Cardiac muscle cell (in vitro differentiated cells and primary cell): Measurements from ENCODE around the gene IYD. TPM values are rescaled to one million over a fixed set of nuclear protein-coding genes. Genes with fewer than 3 reads are reported as not detected.
A peak's percentile ranks its signal among the peaks of the same experiment; 100 is the strongest.

ENCODE experiments used
- DNase-seq, 2 donors: peaks; one replicate each; pipeline versions ENCODE4 v3.0.0 to v3.0.0-alpha.2; 2010 to 2017; ENCODE audit warnings: low read depth in 1 of 2, low spot score in 1 of 2
- H3K27ac ChIP-seq: fragments of 200-600 bp; sonication (generic); 2 replicates; pipeline ENCODE4 v1.5.1; 2016
- H3K27me3 ChIP-seq: fragments of 200-600 bp; sonication (generic); 2 replicates; pipeline ENCODE4 v1.6.0; 2016; ENCODE audit warnings: control low read depth
- H3K36me3 ChIP-seq: fragments of 200-600 bp; sonication (generic); 2 replicates; pipeline ENCODE4 v1.5.1; 2016; ENCODE audit warnings: control low read depth
- H3K4me1 ChIP-seq: fragments of 200-600 bp; sonication (generic); 2 replicates; pipeline ENCODE4 v1.8.1; 2017; ENCODE audit warnings: low read depth, mild to moderate bottlenecking, mixed run types
- H3K4me3 ChIP-seq: fragments of 200-600 bp; sonication (generic); 2 replicates; pipeline ENCODE4 v1.5.1; 2016; ENCODE audit warnings: mild to moderate bottlenecking
- H3K9me3 ChIP-seq: fragments of 200-600 bp; sonication (generic); 2 replicates; pipeline ENCODE4 v1.5.1; 2017; ENCODE audit warnings: low read depth, mild to moderate bottlenecking, control low read depth
- polyA plus RNA-seq: library from polyadenylated mRNA; unstranded; fragments of >200 nt; fragmentation: Nextera tagmentation; extraction: Ambion mirVana; gene quantifications from 2 replicates; pipeline ENCODE4 v1.2.1, GENCODE V29; 2016
- total RNA-seq: library from RNA; depleted of rRNA; stranded (reverse); fragments of >200 nt; gene quantifications from 2 replicates; pipeline ENCODE4 v1.2.3, GENCODE V29; 2016
- TF ChIP-seq, protein P1 (sequence below): IDR thresholded peaks from 2 replicates; pipeline ENCODE4 v1.5.1; 2012; ENCODE audit warnings: low read depth, mild to moderate bottlenecking, low read length

IYD gene
- total and polyA plus RNA-seq, 2 experiments from 2014 or later = not detected

DNA sequence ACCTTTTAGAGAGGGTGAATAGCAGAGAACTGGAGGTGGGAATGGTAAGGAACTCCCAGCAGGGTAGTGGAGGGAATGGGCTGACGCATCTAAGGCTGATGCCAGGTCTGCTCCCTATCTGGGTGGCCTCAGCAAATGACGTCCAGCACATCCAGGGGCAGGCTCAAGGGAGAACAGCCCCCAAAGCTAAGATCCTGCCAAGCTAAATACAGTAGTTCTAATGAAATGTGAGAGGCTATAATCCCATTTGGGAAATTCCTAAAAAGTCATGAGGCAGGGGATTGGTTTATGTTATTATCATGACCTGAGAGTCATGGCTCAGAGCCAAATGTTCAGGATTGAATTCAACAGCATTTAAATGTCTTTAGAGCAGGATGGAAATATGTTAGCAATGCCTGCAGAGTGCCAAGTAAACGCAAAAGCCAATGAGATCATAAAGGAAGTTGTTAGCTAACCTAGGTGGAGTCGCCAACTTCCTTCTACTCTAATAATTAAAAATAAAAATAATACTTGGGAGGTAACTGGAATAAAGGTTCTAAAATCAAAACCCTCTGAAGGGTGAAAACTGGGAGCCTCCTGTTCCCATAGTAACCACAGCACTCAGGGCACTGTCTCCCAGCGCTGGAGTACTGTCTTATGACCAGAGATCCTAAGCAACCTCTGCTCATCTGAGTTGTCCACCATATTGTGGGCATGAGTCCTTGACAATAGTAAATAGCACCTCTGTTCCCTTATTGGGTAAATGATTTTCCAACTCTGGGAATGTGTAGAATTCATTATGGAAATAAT lies 34.8 kb downstream of the IYD start:
- Histone ChIP-seq H3K4me1 (no peaks in the 10 kb centered on the region), H3K27ac (no peak overlapping the region), H3K36me3 (no peaks in the 10 kb centered on the region), H3K9me3 (no peaks in the 10 kb centered on the region), H3K4me3 (no peak overlapping the region), H3K27me3 (peaks cover 13% of the 10 kb centered on the region)
- peak in 1 of 2 donors; percentile 98 for DNase-seq
- TF ChIP-seq, protein P1, sequence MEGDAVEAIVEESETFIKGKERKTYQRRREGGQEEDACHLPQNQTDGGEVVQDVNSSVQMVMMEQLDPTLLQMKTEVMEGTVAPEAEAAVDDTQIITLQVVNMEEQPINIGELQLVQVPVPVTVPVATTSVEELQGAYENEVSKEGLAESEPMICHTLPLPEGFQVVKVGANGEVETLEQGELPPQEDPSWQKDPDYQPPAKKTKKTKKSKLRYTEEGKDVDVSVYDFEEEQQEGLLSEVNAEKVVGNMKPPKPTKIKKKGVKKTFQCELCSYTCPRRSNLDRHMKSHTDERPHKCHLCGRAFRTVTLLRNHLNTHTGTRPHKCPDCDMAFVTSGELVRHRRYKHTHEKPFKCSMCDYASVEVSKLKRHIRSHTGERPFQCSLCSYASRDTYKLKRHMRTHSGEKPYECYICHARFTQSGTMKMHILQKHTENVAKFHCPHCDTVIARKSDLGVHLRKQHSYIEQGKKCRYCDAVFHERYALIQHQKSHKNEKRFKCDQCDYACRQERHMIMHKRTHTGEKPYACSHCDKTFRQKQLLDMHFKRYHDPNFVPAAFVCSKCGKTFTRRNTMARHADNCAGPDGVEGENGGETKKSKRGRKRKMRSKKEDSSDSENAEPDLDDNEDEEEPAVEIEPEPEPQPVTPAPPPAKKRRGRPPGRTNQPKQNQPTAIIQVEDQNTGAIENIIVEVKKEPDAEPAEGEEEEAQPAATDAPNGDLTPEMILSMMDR = no peak

DNA sequence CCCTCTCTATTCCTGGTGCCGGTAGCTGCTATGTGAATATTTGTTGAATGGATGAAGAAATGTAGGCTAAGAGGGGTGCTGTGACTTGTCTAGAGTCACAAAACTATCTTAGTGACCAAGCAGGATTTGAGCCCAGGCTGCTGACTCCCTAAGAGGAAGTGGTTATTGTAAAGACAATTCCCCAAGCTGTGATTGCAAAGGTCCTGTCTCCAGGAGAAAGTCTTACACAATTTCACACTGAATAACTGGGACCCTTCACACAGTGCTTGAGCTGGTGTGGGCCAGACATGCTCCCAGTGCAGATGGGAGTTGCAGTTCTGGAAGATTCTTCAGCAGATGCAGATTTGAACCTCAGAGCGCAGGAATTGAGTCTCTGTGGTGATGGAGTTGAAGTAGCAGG lies 38.1 kb downstream of the IYD start:
- TF ChIP-seq, protein P1 = no peak
- Histone ChIP-seq H3K27ac (no peak overlapping the region), H3K4me1 (peaks cover 11% of the 10 kb centered on the region), H3K36me3 (no peaks in the 10 kb centered on the region), H3K27me3 (peaks cover 28% of the 10 kb centered on the region), H3K4me3 (no peak overlapping the region), H3K9me3 (no peaks in the 10 kb centered on the region)
- DNase-seq = peak in 1 of 2 donors; percentile 57

DNA sequence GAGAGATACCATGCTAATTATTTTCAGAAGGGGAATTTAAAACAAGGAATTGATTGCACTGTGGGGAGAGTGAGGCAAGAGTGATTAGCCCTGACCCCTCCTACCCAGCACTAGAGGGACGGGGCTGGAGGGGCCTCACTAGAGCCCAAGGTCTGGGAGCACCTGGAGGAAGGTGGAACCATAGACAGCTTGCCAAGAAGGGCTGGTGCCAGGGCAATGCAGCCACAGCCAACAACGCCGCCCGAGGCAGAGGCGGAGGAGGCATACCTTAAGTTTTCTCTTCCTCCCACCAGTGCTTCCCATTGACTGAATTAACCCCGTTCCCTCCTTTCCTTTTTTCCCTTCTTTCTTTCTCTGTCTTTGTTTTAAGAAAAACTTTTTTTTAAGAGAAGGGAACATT lies 40.0 kb downstream of the IYD start:
- no peak overlapping the region for H3K27ac ChIP-seq
- no peaks in the 10 kb centered on the region for H3K9me3 ChIP-seq
- H3K4me1 ChIP-seq = peaks cover 11% of the 10 kb centered on the region
- peaks cover 39% of the 10 kb centered on the region for H3K27me3 ChIP-seq
- TF ChIP-seq, protein P1 = no peak
- no peak for DNase-seq
- no peak overlapping the region for H3K4me3 ChIP-seq
- no peaks in the 10 kb centered on the region for H3K36me3 ChIP-seq

DNA sequence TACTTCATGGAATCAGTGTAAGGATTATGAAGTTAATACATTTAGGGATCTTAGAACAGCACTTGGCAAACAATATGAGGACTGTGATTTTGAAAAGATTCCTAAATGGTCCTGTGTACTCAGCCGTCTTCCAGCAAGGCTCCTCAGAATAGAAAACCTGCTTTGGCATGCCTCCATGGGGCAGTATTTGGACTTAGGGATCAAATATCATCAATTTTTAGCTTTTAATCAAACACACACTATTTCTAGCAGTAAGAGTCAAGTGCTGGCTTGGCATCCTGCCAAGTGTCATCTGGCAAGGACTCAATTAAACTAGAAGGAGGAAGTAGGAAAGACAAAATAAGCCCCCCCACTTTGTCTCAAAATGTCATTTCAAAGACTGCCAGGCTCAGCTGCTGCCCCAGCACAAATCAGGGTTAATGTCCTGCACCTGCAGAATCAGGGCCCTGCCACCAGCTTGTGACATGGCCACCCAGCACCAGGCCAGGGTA lies 40.8 kb downstream of the IYD start:
- TF ChIP-seq, protein P1 = no peak
- peaks cover 40% of the 10 kb centered on the region for H3K27me3 ChIP-seq
- no peak overlapping the region for H3K4me3 ChIP-seq
- H3K9me3 ChIP-seq = no peaks in the 10 kb centered on the region
- no peaks in the 10 kb centered on the region for H3K36me3 ChIP-seq
- DNase-seq = peak; percentile 12 to 27
- H3K4me1 ChIP-seq = peaks cover 11% of the 10 kb centered on the region
- H3K27ac ChIP-seq = no peak overlapping the region

DNA sequence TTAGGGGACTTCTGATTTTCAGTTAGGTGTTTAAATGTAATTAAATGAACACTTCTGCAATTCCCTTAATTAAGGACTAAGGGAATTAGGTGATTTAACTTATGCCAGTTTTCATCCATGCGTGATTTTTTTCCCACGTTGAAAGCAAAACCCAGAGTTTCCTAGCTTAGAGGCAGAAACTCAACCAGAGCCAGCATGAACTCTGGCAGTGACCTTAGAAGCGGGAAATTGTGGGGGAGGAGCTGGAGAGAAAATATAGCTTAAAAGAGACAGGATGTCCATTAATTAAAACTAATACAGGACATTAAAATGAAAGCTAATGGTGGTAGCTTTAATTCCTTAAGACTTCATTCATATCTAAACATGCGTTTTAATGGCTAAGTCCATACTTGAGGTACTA lies 41.6 kb downstream of the IYD start:
- Histone ChIP-seq H3K36me3 (no peaks in the 10 kb centered on the region), H3K27me3 (peaks cover 48% of the 10 kb centered on the region), H3K4me3 (no peak overlapping the region), H3K4me1 (peaks cover 11% of the 10 kb centered on the region), H3K9me3 (no peaks in the 10 kb centered on the region), H3K27ac (no peak overlapping the region)
- DNase-seq = no peak
- TF ChIP-seq, protein P1 = no peak
